Uterus (tissue), 4 donors: ENCODE results near the gene SRGAP1. TPM values are rescaled to one million over a fixed set of nuclear protein-coding genes. Genes with fewer than 3 reads are reported as not detected.

Experiments
- DNase-seq, 2 donors: peaks; one replicate each; pipeline ENCODE4 v3.0.0-alpha.2; 2019 to 2020
- H3K27ac ChIP-seq, 2 donors: fragments of 200-600 bp; sonication (generic); 1 replicate in 1 of 2; 2 replicates in 1 of 2; pipeline ENCODE4 v1.5.1; 2016 to 2018
- H3K27me3 ChIP-seq, 2 donors: fragments of 200-600 bp; sonication (generic); one replicate each; pipeline ENCODE4 v1.5.1; 2018 to 2019; ENCODE audit warnings: control low read depth in 1 of 2
- H3K36me3 ChIP-seq, 2 donors: fragments of 200-600 bp; sonication (generic); one replicate each; pipeline ENCODE4 v1.5.1; 2019; ENCODE audit warnings: control low read depth in 1 of 2
- H3K4me1 ChIP-seq, 2 donors: fragments of 200-600 bp; sonication (generic); one replicate each; pipeline ENCODE4 v1.5.1; 2018 to 2019; ENCODE audit warnings: control low read depth in 1 of 2
- H3K4me3 ChIP-seq, 2 donors: fragments of 200-600 bp; sonication (generic); 1 replicate in 1 of 2; 2 replicates in 1 of 2; pipeline ENCODE4 v1.5.1; 2018 to 2019; ENCODE audit warnings: mild to moderate bottlenecking in 1 of 2
- H3K9me3 ChIP-seq, 2 donors: fragments of 200-600 bp; sonication (generic); one replicate each; pipeline ENCODE4 v1.5.1; 2019; ENCODE audit warnings: control low read depth in 1 of 2
- POLR2A ChIP-seq, 2 donors: fragments of 450-650 bp; IDR thresholded peaks; one replicate each; pipeline ENCODE4 v1.6.1; 2016; ENCODE audit warnings: antibody characterized with exemption in 2 of 2, mild to moderate bottlenecking in 1 of 2, moderate library complexity in 1 of 2
- intact Hi-C: fragments of 100-400 bp; cut with DNase I; formaldehyde crosslinking; loops from one replicate; pipeline ENCODE4 v1.15.1; 2023; ENCODE audit warnings: low total_unique reads
- total RNA-seq, 4 donors: library from RNA; depleted of rRNA in 3 of 4; stranded (reverse); fragments of >200 nt in 3 of 4; gene quantifications; one replicate each; pipeline versions ENCODE4 v1.1.0 to v1.2.4, GENCODE V29; 2014 to 2023
- TF ChIP-seq, protein P1 (sequence below), 4 experiments: fragments of 200-600 bp in 2 of 4; fragments of 450-650 bp in 2 of 4; sonication (generic) in 2 of 4; IDR thresholded peaks; one replicate each; pipeline ENCODE4 v1.5.1; 2016 to 2019; ENCODE audit warnings: antibody characterized with exemption in 4 of 4, mild to moderate bottlenecking in 2 of 4, moderate library complexity in 1 of 4
- donor health status: DM: yes; HTN: yes; CAD: no.

The SRGAP1 gene
- total RNA-seq, 4 donors from 2014 or later = 10.0 to 23.0 (median 14.8) TPM

DNA sequence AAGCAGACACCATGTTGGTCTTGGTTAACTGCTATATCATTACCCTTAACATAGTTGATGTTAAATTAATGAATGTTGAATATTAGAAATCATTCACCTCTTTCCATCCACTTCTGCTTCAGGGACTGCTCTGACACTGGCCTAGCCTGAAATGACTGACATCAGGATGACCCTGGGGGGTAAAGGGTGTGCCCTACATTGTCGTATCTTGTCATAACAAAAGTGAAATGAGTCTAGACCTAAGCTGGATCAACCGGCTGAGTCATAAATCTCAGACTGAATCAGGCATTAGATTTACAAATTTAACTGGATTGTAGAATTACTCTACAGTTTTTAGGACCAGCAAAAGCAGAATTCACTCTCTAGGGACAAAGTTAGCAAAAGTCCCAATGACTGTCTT is 342.3 kb downstream of the SRGAP1 start:
- Histone ChIP-seq H3K36me3 (no peaks in the 10 kb centered on the region), H3K4me1 (no peaks in the 10 kb centered on the region), H3K9me3 (no peaks in the 10 kb centered on the region), H3K27me3 (no peaks in the 10 kb centered on the region), H3K4me3 (no peak overlapping the region), H3K27ac (no peak overlapping the region)
- DNase-seq = no peak
- TF ChIP-seq POLR2A (IDR thresholded peaks at IDR 0.05) = no peak
- TF ChIP-seq, protein P1, sequence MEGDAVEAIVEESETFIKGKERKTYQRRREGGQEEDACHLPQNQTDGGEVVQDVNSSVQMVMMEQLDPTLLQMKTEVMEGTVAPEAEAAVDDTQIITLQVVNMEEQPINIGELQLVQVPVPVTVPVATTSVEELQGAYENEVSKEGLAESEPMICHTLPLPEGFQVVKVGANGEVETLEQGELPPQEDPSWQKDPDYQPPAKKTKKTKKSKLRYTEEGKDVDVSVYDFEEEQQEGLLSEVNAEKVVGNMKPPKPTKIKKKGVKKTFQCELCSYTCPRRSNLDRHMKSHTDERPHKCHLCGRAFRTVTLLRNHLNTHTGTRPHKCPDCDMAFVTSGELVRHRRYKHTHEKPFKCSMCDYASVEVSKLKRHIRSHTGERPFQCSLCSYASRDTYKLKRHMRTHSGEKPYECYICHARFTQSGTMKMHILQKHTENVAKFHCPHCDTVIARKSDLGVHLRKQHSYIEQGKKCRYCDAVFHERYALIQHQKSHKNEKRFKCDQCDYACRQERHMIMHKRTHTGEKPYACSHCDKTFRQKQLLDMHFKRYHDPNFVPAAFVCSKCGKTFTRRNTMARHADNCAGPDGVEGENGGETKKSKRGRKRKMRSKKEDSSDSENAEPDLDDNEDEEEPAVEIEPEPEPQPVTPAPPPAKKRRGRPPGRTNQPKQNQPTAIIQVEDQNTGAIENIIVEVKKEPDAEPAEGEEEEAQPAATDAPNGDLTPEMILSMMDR (IDR thresholded peaks at IDR 0.05) = no peak
- intact Hi-C loops = no loop called here

DNA sequence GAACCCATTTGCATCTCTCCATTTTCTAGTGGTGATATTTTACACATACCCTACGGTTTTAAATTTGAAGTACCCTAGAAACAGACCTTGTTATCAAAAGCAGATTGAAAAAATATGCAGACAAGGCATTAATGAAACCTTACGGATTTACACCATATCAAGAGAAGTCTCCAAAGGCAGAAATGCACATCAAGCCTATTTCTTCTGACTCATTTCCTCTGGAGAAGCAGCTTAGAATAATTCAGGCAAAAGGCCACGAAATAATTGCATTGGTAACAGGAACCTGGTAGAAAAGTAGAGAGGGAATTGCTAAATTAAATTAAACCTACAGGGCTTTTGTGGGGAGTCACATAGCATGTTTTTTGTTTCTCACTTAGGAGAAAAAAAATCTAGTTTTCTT is 342.9 kb downstream of the SRGAP1 start:
- Histone ChIP-seq H3K4me3 (no peak overlapping the region), H3K9me3 (no peaks in the 10 kb centered on the region), H3K27ac (no peak overlapping the region), H3K36me3 (no peaks in the 10 kb centered on the region), H3K27me3 (no peaks in the 10 kb centered on the region), H3K4me1 (no peaks in the 10 kb centered on the region)
- TF ChIP-seq, protein P1 (IDR thresholded peaks at IDR 0.05) = no peak
- no peak for TF ChIP-seq POLR2A (IDR thresholded peaks at IDR 0.05)
- intact Hi-C loops = no loop called here
- no peak for DNase-seq

DNA sequence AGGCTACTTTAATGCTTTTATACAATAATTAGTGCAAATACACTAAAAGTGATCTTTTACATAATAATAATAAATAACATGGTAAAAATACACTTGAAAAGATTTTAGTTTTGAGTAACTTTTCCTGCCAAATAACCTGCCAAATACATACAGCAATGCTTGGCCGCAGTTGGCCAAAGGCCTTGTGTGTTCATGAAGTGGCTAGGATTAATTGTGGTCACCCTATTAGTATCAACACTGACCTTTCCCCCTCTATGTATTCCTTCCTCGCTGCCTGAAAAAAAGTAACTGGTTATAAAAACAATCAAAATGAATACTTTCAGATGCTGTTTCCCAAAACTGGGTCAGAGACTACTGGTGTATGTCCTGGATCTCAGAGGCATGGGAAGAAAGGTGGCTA is 343.3 kb downstream of the SRGAP1 start:
- Histone ChIP-seq H3K36me3 (no peaks in the 10 kb centered on the region), H3K27ac (no peak overlapping the region), H3K9me3 (no peaks in the 10 kb centered on the region), H3K4me3 (no peak overlapping the region), H3K4me1 (no peaks in the 10 kb centered on the region), H3K27me3 (no peaks in the 10 kb centered on the region)
- DNase-seq = no peak
- TF ChIP-seq, protein P1 (IDR thresholded peaks at IDR 0.05) = no peak
- intact Hi-C loops = no loop called here

DNA sequence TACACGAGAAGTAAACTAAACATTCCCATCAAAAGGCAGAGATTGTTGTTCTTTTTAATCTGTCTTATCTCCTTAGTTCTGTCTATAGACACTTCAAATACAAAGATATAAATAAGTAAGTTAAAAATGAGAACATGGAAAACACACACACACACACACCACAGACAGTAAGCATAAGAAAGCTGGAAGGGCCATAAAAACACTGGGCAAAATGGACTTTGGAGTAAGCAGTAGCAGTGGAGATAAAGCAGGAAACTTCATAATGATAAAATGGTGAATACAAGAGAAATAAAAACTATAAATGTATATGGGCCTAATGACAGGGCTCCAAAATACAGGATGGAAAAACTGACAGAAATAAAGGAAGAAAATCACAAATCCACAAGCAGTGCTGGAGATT is 345.0 kb downstream of the SRGAP1 start:
- Histone ChIP-seq H3K9me3 (no peaks in the 10 kb centered on the region), H3K27ac (no peak overlapping the region), H3K27me3 (no peaks in the 10 kb centered on the region), H3K4me1 (no peaks in the 10 kb centered on the region), H3K36me3 (no peaks in the 10 kb centered on the region), H3K4me3 (no peak overlapping the region)
- intact Hi-C loops = no loop called here
- no peak for DNase-seq
- TF ChIP-seq POLR2A (IDR thresholded peaks at IDR 0.05) = no peak
- TF ChIP-seq, protein P1 (IDR thresholded peaks at IDR 0.05) = no peak

DNA sequence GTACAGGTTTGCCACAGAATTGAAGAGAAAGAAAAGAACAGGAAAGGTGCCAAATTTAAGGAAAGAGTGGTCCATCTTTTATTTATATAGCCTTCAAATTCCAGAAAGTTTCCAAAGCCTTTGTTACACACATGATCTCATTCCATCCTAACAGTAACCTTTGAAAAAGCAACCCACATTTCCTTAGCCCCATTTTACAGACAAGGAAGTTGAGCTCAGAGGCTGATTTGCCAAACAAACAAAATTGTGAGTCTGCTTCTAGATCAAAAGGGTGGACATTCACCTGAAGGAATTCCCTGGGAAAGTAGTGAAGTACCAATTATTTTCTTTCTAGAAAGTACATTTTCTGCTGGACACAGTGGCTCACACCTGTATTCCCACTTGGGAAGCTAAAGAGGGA is 345.6 kb downstream of the SRGAP1 start:
- no peaks in the 10 kb centered on the region for H3K9me3 ChIP-seq
- intact Hi-C loops = no loop called here
- TF ChIP-seq, protein P1 (IDR thresholded peaks at IDR 0.05) = no peak
- TF ChIP-seq POLR2A (IDR thresholded peaks at IDR 0.05) = no peak

More for the DNA sequence above, 345.6 kb downstream of the SRGAP1 start:
- H3K27ac ChIP-seq = no peak overlapping the region
- no peak for DNase-seq
- no peaks in the 10 kb centered on the region for H3K27me3 ChIP-seq
- H3K4me3 ChIP-seq = no peak overlapping the region
- no peaks in the 10 kb centered on the region for H3K36me3 ChIP-seq
- no peaks in the 10 kb centered on the region for H3K4me1 ChIP-seq
